K562 (cell line): ENCODE data around the gene COL4A5.

Experiments used
- ATF3 ChIP-seq, 2 experiments: fragments of 450-650 bp in 1 of 2; sonication (generic) in 1 of 2; formaldehyde crosslinking in 1 of 2; IDR thresholded peaks in 1 of 2; conservative IDR thresholded peaks in 1 of 2; 2 replicates each; pipeline versions ENCODE4 v1.6.1 to v1.8.1; 2016 to 2023; ENCODE audit warnings: mild to moderate bottlenecking in 2 of 2, moderate library complexity in 2 of 2, inconsistent platforms in 1 of 2, missing genetic modification reagents in 1 of 2
- CTCF ChIP-seq, 3 experiments: IDR thresholded peaks in 2 of 3; conservative IDR thresholded peaks in 1 of 3; 2 replicates each; pipeline ENCODE4 v1.5.1; 2011 to 2012; ENCODE audit warnings: low read length in 3 of 3, mild to moderate bottlenecking in 3 of 3, control low read depth in 2 of 3, improper control_type of control experiment in 1 of 3, inconsistent platforms in 1 of 3, low read depth in 1 of 3, mixed read lengths in 1 of 3, moderate library complexity in 1 of 3; ENCODE audit not compliant: insufficient read depth in 2 of 3
- POLR2A ChIP-seq: fragments of 450-650 bp; conservative IDR thresholded peaks from 2 replicates; pipeline ENCODE4 v1.6.1; 2016
- POLR2AphosphoS5 ChIP-seq: IDR thresholded peaks from 2 replicates; pipeline ENCODE4 v1.6.1; 2011; ENCODE audit warnings: mild to moderate bottlenecking, low read depth, low read length, moderate library complexity; ENCODE audit not compliant: control insufficient read depth, insufficient read depth

- 0 out of 2 replicates have a peak, but pooled peaks have one; percentile 33 for TF ChIP-seq POLR2A
- TF ChIP-seq ATF3 (IDR thresholded peaks at IDR 0.05) = peak; percentile 23; the same call in 1 of the 2 replicates
- TF ChIP-seq ATF3 (CRISPR knock-in tag; conservative IDR thresholded peaks at IDR 0.05) = no peak
- no peak for TF ChIP-seq CTCF (IDR thresholded peaks at IDR 0.05 in 2 of 3, conservative IDR thresholded peaks at IDR 0.05 in 1 of 3; ENCODE audit: insufficient read depth in 2 of 3, low read depth in 1 of 3, low read length in 3 of 3)
- TF ChIP-seq POLR2AphosphoS5 = no peak
These were observed at the start of gene COL4A5 for GRCh38 chrX:108439426-108439942.
